Measurements from ENCODE around the gene SLC35E3.
A peak's percentile ranks its signal among the peaks of the same experiment; 100 is the strongest.

Gene SLC35E3

DNA sequence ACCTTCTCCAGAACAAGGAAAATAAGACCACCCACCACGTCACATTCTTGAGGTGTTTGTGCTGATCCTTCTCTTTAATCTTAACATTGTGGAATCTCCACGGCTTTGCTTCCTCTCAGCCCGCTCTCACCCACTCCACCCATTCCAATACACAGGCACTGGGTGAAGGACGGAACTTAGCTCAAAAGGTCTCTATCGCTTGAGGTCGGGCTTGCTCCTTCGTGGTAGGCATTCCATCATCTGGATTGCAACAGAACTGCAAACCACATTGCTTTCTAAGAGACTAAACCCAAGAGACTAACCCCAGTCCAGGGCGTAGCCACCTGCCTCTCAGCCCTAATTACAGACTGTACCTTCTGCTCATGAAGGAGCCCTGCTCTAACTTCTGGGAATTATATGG is 38.0 kb downstream of the SLC35E3 start:
- Histone ChIP-seq H3K27ac (ENCODE audit: low read depth, low read length) (no peak overlapping the region), H3K36me3 (ENCODE audit: control insufficient read depth in 5 of 5, insufficient read depth in 5 of 5, low read length in 5 of 5) (peaks cover 0 to 4% (median 0%) of the 10 kb centered on the region in 5 donors), H3K9me3 (ENCODE audit: control insufficient read depth in 5 of 5, low read length in 5 of 5) (no peaks in the 10 kb centered on the region), H3K4me1 (ENCODE audit: control insufficient read depth in 5 of 5, insufficient read depth in 5 of 5, low read length in 5 of 5) (peaks cover 0 to 18% (median 10%) of the 10 kb centered on the region in 5 donors), H3K4me3 (ENCODE audit: low read depth in 1 of 5, low read length in 5 of 5) (peak overlapping the region in 1 of 5 donors; percentile 17), H3K27me3 (ENCODE audit: control insufficient read depth in 5 of 5, insufficient read depth in 4 of 5, low read length in 5 of 5) (no peaks in the 10 kb centered on the region), H3K9ac (ENCODE audit: low read length in 5 of 5) (no peak overlapping the region)

DNA sequence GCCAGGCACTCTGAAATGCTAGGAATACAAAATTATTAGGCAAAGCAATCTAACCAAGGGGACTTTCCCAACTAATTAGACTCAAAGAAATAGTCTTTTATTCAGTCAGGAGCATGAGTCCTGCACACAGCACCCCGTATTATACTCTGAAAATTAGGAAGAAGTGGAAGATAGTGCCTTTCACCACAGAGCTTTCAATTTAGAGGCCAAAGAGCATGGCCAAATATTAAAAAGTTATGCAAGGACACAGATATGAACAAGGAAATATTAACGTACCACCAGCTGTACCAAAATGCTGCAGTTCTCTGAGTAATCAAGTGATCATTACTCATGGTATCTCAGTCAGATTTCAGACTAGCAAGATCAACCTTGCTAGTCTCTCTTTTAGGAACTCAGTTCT is 39.4 kb downstream of the SLC35E3 start:
- Histone ChIP-seq H3K27ac (ENCODE audit: low read depth, low read length) (no peak overlapping the region), H3K9ac (ENCODE audit: low read length in 5 of 5) (no peak overlapping the region), H3K4me1 (ENCODE audit: control insufficient read depth in 5 of 5, insufficient read depth in 5 of 5, low read length in 5 of 5) (peaks cover 0 to 18% (median 10%) of the 10 kb centered on the region in 5 donors)

DNA sequence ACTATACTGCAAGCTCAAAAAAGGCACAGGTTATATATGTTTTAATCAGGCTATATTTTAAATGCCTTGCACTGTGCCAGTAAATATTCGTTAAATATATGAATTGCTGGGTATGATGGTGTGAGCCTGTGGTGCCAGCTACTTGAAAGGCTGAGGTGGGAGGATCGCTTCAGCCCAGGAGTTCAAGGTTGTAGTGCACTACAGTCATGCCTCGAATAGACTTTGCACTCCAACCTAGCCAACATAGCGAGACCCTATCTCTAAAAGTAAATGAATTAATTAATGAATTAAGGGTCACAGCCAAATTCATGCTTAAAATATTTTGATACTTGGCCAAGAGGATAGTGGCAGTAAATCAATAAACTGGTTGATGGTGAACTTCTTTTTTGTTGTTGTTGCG is 39.8 kb downstream of the SLC35E3 start:
- Histone ChIP-seq H3K9ac (ENCODE audit: low read length in 5 of 5) (no peak overlapping the region), H3K4me3 (ENCODE audit: low read depth in 1 of 5, low read length in 5 of 5) (no peak overlapping the region), H3K9me3 (ENCODE audit: control insufficient read depth in 5 of 5, low read length in 5 of 5) (no peaks in the 10 kb centered on the region), H3K27ac (ENCODE audit: low read depth, low read length) (no peak overlapping the region), H3K27me3 (ENCODE audit: control insufficient read depth in 5 of 5, insufficient read depth in 4 of 5, low read length in 5 of 5) (no peaks in the 10 kb centered on the region), H3K4me1 (ENCODE audit: control insufficient read depth in 5 of 5, insufficient read depth in 5 of 5, low read length in 5 of 5) (peaks cover 0 to 18% (median 10%) of the 10 kb centered on the region in 5 donors), H3K36me3 (ENCODE audit: control insufficient read depth in 5 of 5, insufficient read depth in 5 of 5, low read length in 5 of 5) (peaks cover 0 to 4% (median 0%) of the 10 kb centered on the region in 5 donors)

More for the DNA sequence above, 39.4 kb downstream of the SLC35E3 start:
- Histone ChIP-seq H3K4me3 (ENCODE audit: low read depth in 1 of 5, low read length in 5 of 5) (no peak overlapping the region), H3K9me3 (ENCODE audit: control insufficient read depth in 5 of 5, low read length in 5 of 5) (no peaks in the 10 kb centered on the region), H3K27me3 (ENCODE audit: control insufficient read depth in 5 of 5, insufficient read depth in 4 of 5, low read length in 5 of 5) (no peaks in the 10 kb centered on the region), H3K36me3 (ENCODE audit: control insufficient read depth in 5 of 5, insufficient read depth in 5 of 5, low read length in 5 of 5) (peaks cover 0 to 4% (median 0%) of the 10 kb centered on the region in 5 donors)

DNA sequence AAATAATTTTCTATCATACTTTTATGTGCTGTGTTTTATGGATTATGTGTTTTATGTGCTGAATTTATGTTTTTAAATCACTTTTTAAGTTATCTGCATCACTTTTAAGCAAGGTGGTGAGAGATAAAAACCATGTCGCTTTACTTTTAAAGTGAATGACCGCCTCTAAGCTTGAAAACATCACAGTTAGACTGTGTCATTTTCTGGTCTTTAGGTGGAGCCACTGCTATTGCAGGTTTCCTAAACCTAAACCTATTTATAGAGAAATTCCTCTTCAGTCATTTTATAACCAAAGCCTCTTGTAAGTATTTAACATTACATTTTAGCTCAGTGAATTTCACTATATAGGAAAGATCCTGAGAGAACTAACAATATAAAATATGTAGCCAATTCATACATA is 41.0 kb downstream of the SLC35E3 start:
- H3K36me3 ChIP-seq (ENCODE audit: control insufficient read depth in 5 of 5, insufficient read depth in 5 of 5, low read length in 5 of 5), result peaks cover 0 to 4% (median 0%) of the 10 kb centered on the region in 5 donors
- no peak overlapping the region for H3K4me3 ChIP-seq (ENCODE audit: low read depth in 1 of 5, low read length in 5 of 5)
- no peak overlapping the region for H3K9ac ChIP-seq (ENCODE audit: low read length in 5 of 5)
- no peaks in the 10 kb centered on the region for H3K27me3 ChIP-seq (ENCODE audit: control insufficient read depth in 5 of 5, insufficient read depth in 4 of 5, low read length in 5 of 5)
- no peaks in the 10 kb centered on the region for H3K9me3 ChIP-seq (ENCODE audit: control insufficient read depth in 5 of 5, low read length in 5 of 5)
- H3K4me1 ChIP-seq (ENCODE audit: control insufficient read depth in 5 of 5, insufficient read depth in 5 of 5, low read length in 5 of 5), result peaks cover 0 to 18% (median 10%) of the 10 kb centered on the region in 5 donors
- H3K27ac ChIP-seq (ENCODE audit: low read depth, low read length), result no peak overlapping the region

DNA sequence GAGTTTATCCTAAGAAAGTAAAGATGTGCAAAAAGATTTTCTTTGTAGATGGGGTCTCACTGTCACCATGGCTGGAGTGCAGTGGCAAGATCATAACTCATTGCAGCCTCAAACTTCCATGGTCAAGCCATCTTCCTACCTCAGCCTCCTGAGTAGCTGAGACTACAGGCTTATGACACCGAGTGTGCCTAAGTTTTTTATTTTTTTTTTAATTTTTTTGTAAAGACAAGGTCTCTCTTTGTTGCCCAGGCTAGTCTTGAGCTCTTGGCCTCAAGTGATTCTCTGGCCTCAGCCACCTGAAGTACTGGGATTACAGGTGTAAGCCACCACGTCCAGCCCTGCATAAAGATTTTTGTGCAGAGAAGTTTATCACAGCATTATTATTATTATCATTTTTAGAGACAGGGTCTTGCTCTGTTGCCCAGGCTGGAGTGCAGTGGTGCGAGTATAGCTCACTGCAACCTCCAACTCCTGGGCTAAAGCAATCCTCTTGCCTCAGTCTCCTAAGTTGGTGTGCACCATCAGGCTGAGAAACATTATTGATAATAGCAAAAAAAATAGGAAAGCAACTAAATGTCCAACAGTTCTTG is 42.7 kb downstream of the SLC35E3 start:
- no peak overlapping the region for H3K9ac ChIP-seq (ENCODE audit: low read length in 5 of 5)
- H3K9me3 ChIP-seq (ENCODE audit: control insufficient read depth in 5 of 5, low read length in 5 of 5), result no peaks in the 10 kb centered on the region
- H3K4me1 ChIP-seq (ENCODE audit: control insufficient read depth in 5 of 5, insufficient read depth in 5 of 5, low read length in 5 of 5), result peaks cover 0 to 18% (median 10%) of the 10 kb centered on the region in 5 donors
- no peak overlapping the region for H3K27ac ChIP-seq (ENCODE audit: low read depth, low read length)
- no peaks in the 10 kb centered on the region for H3K36me3 ChIP-seq (ENCODE audit: control insufficient read depth in 5 of 5, insufficient read depth in 5 of 5, low read length in 5 of 5)
- H3K27me3 ChIP-seq (ENCODE audit: control insufficient read depth in 5 of 5, insufficient read depth in 4 of 5, low read length in 5 of 5), result no peaks in the 10 kb centered on the region
- H3K4me3 ChIP-seq (ENCODE audit: low read depth in 1 of 5, low read length in 5 of 5), result no peak overlapping the region

DNA sequence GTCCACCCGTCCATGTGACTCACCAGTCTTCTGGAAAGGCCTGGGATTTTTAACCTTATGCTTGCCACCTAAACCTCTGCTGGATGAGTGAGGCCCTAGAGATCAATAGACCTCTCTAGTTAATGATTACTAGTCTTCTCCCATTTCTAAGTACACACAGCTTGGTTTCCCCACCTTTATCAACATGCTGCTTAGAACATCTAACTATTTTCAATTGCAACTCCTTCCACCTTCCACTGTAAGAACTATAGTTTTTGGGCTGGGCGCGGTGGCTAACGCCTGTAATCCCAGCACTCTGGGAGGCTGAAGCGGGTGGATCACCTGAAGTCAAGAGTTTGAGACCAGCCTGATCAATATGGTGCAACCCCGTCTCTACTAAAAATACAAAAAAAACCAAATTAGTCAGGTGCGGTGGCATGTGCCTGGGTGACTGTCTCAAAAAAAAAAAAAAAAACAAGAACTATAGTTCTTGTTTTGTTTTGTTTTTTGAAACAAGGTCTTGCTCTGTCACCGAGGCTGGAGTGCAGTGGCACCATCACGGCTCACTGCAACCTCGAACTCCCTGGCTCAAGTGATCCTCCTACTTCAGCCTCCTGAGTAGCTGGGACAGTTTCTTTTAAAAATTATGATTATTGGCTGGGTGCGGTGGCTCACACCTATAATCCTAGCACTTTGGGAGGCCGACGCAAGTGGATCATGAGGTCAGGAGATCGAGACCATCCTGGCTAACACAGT is 43.3 kb downstream of the SLC35E3 start:
- no peak overlapping the region for H3K27ac ChIP-seq (ENCODE audit: low read depth, low read length)
- no peaks in the 10 kb centered on the region for H3K9me3 ChIP-seq (ENCODE audit: control insufficient read depth in 5 of 5, low read length in 5 of 5)
- H3K4me1 ChIP-seq (ENCODE audit: control insufficient read depth in 5 of 5, insufficient read depth in 5 of 5, low read length in 5 of 5), result peaks cover 0 to 18% (median 10%) of the 10 kb centered on the region in 5 donors
- no peaks in the 10 kb centered on the region for H3K36me3 ChIP-seq (ENCODE audit: control insufficient read depth in 5 of 5, insufficient read depth in 5 of 5, low read length in 5 of 5)
- no peaks in the 10 kb centered on the region for H3K27me3 ChIP-seq (ENCODE audit: control insufficient read depth in 5 of 5, insufficient read depth in 4 of 5, low read length in 5 of 5)
- no peak overlapping the region for H3K9ac ChIP-seq (ENCODE audit: low read length in 5 of 5)
- no peak overlapping the region for H3K4me3 ChIP-seq (ENCODE audit: low read depth in 1 of 5, low read length in 5 of 5)

DNA sequence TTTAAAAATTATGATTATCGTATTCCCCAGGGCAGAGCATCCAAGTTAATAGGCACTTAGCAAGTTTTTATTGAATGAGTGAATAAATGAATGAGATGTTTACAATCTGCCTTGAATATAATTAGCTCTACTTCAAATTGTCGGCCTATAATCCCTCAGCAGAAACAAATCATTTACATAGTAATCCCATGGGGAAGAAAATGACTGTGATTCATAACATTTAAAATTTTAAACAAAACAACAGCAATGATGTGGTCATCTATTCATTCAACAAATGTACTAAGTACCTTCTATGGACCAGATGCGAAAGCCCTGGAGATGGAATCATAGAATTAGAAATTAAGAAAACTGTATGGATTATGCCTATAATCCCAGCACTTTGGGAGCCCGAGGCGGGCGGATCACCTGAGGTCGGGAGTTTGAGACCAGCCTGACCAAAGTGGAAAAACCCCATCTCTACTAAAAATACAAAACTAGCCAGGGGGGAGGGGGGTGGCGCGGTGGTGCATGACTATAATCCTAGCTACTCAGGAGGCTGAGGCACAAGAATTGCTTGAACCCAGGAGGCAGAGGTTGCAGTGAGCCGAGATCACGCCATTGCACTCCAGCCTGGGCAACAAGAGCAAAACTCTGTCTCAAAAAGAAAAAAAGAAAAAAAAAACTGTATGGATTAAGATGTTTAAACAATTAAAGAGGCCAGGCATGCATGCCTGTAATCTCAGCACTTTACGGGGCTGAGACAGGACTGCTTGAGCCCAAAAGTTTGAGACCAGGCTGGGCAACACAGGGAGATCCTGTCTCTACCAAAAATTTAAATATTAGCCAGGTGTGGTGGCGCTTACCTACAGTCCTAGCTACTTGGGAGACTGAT is 44.3 kb downstream of the SLC35E3 start:
- Histone ChIP-seq H3K4me3 (ENCODE audit: low read depth in 1 of 5, low read length in 5 of 5) (no peak overlapping the region), H3K36me3 (ENCODE audit: control insufficient read depth in 5 of 5, insufficient read depth in 5 of 5, low read length in 5 of 5) (no peaks in the 10 kb centered on the region), H3K9me3 (ENCODE audit: control insufficient read depth in 5 of 5, low read length in 5 of 5) (no peaks in the 10 kb centered on the region), H3K9ac (ENCODE audit: low read length in 5 of 5) (no peak overlapping the region), H3K4me1 (ENCODE audit: control insufficient read depth in 5 of 5, insufficient read depth in 5 of 5, low read length in 5 of 5) (peaks cover 0 to 13% (median 7%) of the 10 kb centered on the region in 5 donors), H3K27me3 (ENCODE audit: control insufficient read depth in 5 of 5, insufficient read depth in 4 of 5, low read length in 5 of 5) (no peaks in the 10 kb centered on the region), H3K27ac (ENCODE audit: low read depth, low read length) (no peak overlapping the region)

DNA sequence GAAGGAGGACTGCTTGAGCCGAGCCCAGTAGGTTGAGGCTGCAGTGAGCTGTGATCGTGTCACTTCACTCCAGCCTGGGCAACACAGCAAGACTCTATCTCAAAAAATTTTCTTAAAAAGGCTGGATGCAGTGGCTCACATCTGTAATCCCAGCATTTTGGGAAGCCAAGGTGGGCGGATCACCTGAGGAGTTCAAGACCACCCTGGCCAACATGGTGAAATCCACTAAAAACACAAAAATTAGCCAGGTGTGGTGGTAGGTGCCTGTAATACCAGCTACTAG is 44.9 kb downstream of the SLC35E3 start:
- H3K9me3 ChIP-seq (ENCODE audit: control insufficient read depth in 5 of 5, low read length in 5 of 5), result no peaks in the 10 kb centered on the region
- no peaks in the 10 kb centered on the region for H3K27me3 ChIP-seq (ENCODE audit: control insufficient read depth in 5 of 5, insufficient read depth in 4 of 5, low read length in 5 of 5)
- no peak overlapping the region for H3K4me3 ChIP-seq (ENCODE audit: low read depth in 1 of 5, low read length in 5 of 5)
- no peak overlapping the region for H3K9ac ChIP-seq (ENCODE audit: low read length in 5 of 5)
- H3K4me1 ChIP-seq (ENCODE audit: control insufficient read depth in 5 of 5, insufficient read depth in 5 of 5, low read length in 5 of 5), result peaks cover 0 to 9% (median 5%) of the 10 kb centered on the region in 5 donors
- H3K36me3 ChIP-seq (ENCODE audit: control insufficient read depth in 5 of 5, insufficient read depth in 5 of 5, low read length in 5 of 5), result no peaks in the 10 kb centered on the region
- no peak overlapping the region for H3K27ac ChIP-seq (ENCODE audit: low read depth, low read length)

DNA sequence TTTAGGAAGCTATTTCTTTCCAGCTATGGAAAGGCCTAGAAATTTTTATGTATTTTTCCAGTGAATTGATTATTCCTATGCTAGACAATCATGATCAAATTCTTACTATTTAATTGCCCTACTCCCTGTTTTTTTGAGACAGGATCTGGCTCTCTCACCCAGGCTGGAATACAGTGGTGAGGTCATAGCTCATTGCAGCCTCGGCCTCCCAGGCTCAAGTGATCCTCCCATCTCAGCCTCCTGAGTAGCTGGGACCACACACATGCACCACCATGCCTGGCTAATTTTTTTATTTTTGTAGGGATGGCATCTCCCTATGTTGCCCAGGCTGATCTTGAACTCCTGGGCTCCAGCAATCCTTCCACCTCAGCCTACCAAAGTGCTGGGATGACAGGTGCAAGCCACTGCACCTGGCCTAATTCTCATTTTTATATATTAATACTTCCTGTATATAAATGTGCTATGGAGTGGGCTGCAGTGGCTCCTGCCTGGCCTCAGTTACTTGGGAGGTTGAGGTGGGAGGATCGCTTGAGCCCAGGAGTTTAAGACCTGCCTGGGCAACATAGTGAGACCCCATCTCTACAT is 46.0 kb downstream of the SLC35E3 start:
- Histone ChIP-seq H3K4me1 (ENCODE audit: control insufficient read depth in 5 of 5, insufficient read depth in 5 of 5, low read length in 5 of 5) (peaks cover 0 to 6% (median 5%) of the 10 kb centered on the region in 5 donors), H3K36me3 (ENCODE audit: control insufficient read depth in 5 of 5, insufficient read depth in 5 of 5, low read length in 5 of 5) (no peaks in the 10 kb centered on the region), H3K9me3 (ENCODE audit: control insufficient read depth in 5 of 5, low read length in 5 of 5) (no peaks in the 10 kb centered on the region), H3K27ac (ENCODE audit: low read depth, low read length) (no peak overlapping the region), H3K9ac (ENCODE audit: low read length in 5 of 5) (no peak overlapping the region), H3K4me3 (ENCODE audit: low read depth in 1 of 5, low read length in 5 of 5) (no peak overlapping the region), H3K27me3 (ENCODE audit: control insufficient read depth in 5 of 5, insufficient read depth in 4 of 5, low read length in 5 of 5) (no peaks in the 10 kb centered on the region)

All from subcutaneous abdominal adipose tissue (tissue), 5 donors.